Measurements from ENCODE around the gene CUX1.

CUX1 gene

GRCh38 chr7:101890749-101891523 lies 73.5 kb downstream of the CUX1 start:
- FAIRE-seq, result no peak
- DNase-seq (ENCODE audit: insufficient read length, low spot score), result no peak

GRCh38 chr7:101891936-101892640 lies 74.7 kb downstream of the CUX1 start:
- DNase-seq (ENCODE audit: insufficient read length, low spot score) (no peak), FAIRE-seq (no peak)

GRCh38 chr7:101893341-101894082 lies 76.1 kb downstream of the CUX1 start:
- FAIRE-seq, result no peak
- no peak for DNase-seq (ENCODE audit: insufficient read length, low spot score)

- no peak for FAIRE-seq
- DNase-seq (ENCODE audit: insufficient read length, low spot score), result no peak
These were observed 78.9 kb downstream of the CUX1 start for GRCh38 chr7:101896316-101896715.

- DNase-seq (ENCODE audit: insufficient read length, low spot score) (no peak), FAIRE-seq (no peak)
These were observed 79.5 kb downstream of the CUX1 start for GRCh38 chr7:101896941-101897340.

- no peak for FAIRE-seq
- no peak for DNase-seq (ENCODE audit: insufficient read length, low spot score)
These were observed 80.7 kb downstream of the CUX1 start for GRCh38 chr7:101898106-101898505.

- DNase-seq (ENCODE audit: insufficient read length, low spot score) (no peak), FAIRE-seq (no peak)
These were observed 82.2 kb downstream of the CUX1 start for GRCh38 chr7:101899616-101900015.

GRCh38 chr7:101900103-101900502 lies 82.7 kb downstream of the CUX1 start:
- FAIRE-seq, result no peak
- DNase-seq (ENCODE audit: insufficient read length, low spot score), result no peak

GRCh38 chr7:101901661-101902491 lies 84.5 kb downstream of the CUX1 start:
- FAIRE-seq (no peak), DNase-seq (ENCODE audit: insufficient read length, low spot score) (no peak)

- FAIRE-seq (no peak), DNase-seq (ENCODE audit: insufficient read length, low spot score) (no peak)
These were observed 85.5 kb downstream of the CUX1 start for GRCh38 chr7:101902680-101903514.

- no peak for FAIRE-seq
- no peak for DNase-seq (ENCODE audit: insufficient read length, low spot score)
These were observed 86.1 kb downstream of the CUX1 start for GRCh38 chr7:101903515-101903868.

- DNase-seq (ENCODE audit: insufficient read length, low spot score) (no peak), FAIRE-seq (no peak)
These were observed 86.6 kb downstream of the CUX1 start for GRCh38 chr7:101904019-101904418.

GRCh38 chr7:101905203-101905865 lies 87.9 kb downstream of the CUX1 start:
- no peak for FAIRE-seq
- no peak for DNase-seq (ENCODE audit: insufficient read length, low spot score)

GRCh38 chr7:101906291-101907240 lies 89.1 kb downstream of the CUX1 start:
- DNase-seq (ENCODE audit: insufficient read length, low spot score) (no peak), FAIRE-seq (no peak)

GRCh38 chr7:101910991-101911799 lies 93.8 kb downstream of the CUX1 start:
- FAIRE-seq (no peak), DNase-seq (ENCODE audit: insufficient read length, low spot score) (no peak)

GRCh38 chr7:101911800-101912715 lies 94.6 kb downstream of the CUX1 start:
- peak; percentile 13 for DNase-seq (ENCODE audit: insufficient read length, low spot score)
- no peak for FAIRE-seq
